HepG2 (cell line): ENCODE data around the gene USP24. TPM values are rescaled to one million over a fixed set of nuclear protein-coding genes. Genes with fewer than 3 reads are reported as not detected.

Experiments used
- ATAC-seq: fragments of 200-7000 bp; cut with Tn5 transposase; 3 replicates; pipeline ENCODE4 v1.9.1; 2020; ENCODE audit warnings: mild to moderate bottlenecking, moderate library complexity
- BruUV-seq: library from RNA; stranded (reverse); fragments of 400-500 nt; replicated peaks from 2 replicates; lab custom pipeline; 2021; lab: Mats Ljungman, UMichigan
- CTCF ChIA-PET: fragments of 300-600 bp; formaldehyde crosslinking; extraction: SDS; loops from one replicate; lab custom pipeline; 2021; ENCODE audit warnings: low total read pairs, inconsistent platforms, low intra/inter-chr PET ratio; lab: Yijun Ruan, JAX
- POLR2A ChIA-PET: fragments of 350-600 bp; sonication (Branson Sonifier 250); formaldehyde crosslinking; loops from one replicate; lab custom pipeline; 2020; ENCODE audit warnings: antibody characterized with exemption, inconsistent platforms; lab: Yijun Ruan, JAX
- DNase-seq: peaks from one replicate; pipeline ENCODE4 v3.0.0-alpha.2; 2015; ENCODE audit warnings: low spot score
- FAIRE-seq: peaks from 3 replicates; lab custom pipeline; 2011; peaks lifted over from hg19 to GRCh38; lab: Jason Lieb, UNC
- H2AFZ ChIP-seq: one replicate; pipeline ENCODE4 v1.6.1; 2011; ENCODE audit warnings: low read length, inconsistent platforms
- H3K27ac ChIP-seq: fragments of 300-600 bp; 3 replicates; pipeline ENCODE4 v1.8.0; 2011; ENCODE audit warnings: mixed run types, mild to moderate bottlenecking, mixed read lengths, low read length, inconsistent platforms; ENCODE audit not compliant: insufficient read depth; ENCODE audit errors: extremely low read length
- H3K27me3 ChIP-seq, 2 experiments: fragments of 200-600 bp in 1 of 2; 2 replicates in 1 of 2; 3 replicates in 1 of 2; pipeline versions ENCODE4 v1.6.0 to v1.8.0; 2011; ENCODE audit warnings: low read length in 2 of 2, mild to moderate bottlenecking in 2 of 2, moderate library complexity in 2 of 2, inconsistent platforms in 1 of 2; ENCODE audit not compliant: insufficient read depth in 2 of 2, control insufficient read depth in 1 of 2
- H3K36me3 ChIP-seq, 2 experiments: fragments of 200-600 bp in 1 of 2; replicated peaks in 1 of 2; 2 replicates in 1 of 2; 3 replicates in 1 of 2; pipeline versions ENCODE4 v1.5.1 to v1.8.0; 2011; ENCODE audit warnings: low read length in 2 of 2, inconsistent platforms in 1 of 2; ENCODE audit not compliant: insufficient read depth in 2 of 2, control insufficient read depth in 1 of 2
- H3K4me1 ChIP-seq: 2 replicates; pipeline ENCODE4 v1.5.1; 2012; ENCODE audit warnings: low read length, inconsistent platforms; ENCODE audit not compliant: insufficient read depth
- H3K4me2 ChIP-seq: 2 replicates; pipeline ENCODE4 v1.6.0; 2011; ENCODE audit warnings: low read depth, low read length, inconsistent platforms
- H3K4me3 ChIP-seq, 3 experiments: fragments of 200-600 bp in 1 of 3; sonication (generic), shearing (Covaris generic) in 1 of 3; replicated peaks in 1 of 3; 2 replicates each; pipeline ENCODE4 v1.5.1; 2011 to 2016; ENCODE audit warnings: low read length in 3 of 3, inconsistent platforms in 2 of 3, low read depth in 2 of 3, mild to moderate bottlenecking in 2 of 3, control low read depth in 1 of 3, mixed read lengths in 1 of 3; ENCODE audit not compliant: insufficient read depth in 1 of 3
- H3K79me2 ChIP-seq: one replicate; pipeline ENCODE4 v1.6.1; 2011; ENCODE audit warnings: low read length, inconsistent platforms; ENCODE audit not compliant: insufficient read depth
- H3K9ac ChIP-seq: 2 replicates; pipeline ENCODE4 v1.6.0; 2011; ENCODE audit warnings: mild to moderate bottlenecking, low read depth, low read length, inconsistent platforms; ENCODE audit not compliant: insufficient read depth
- H3K9me3 ChIP-seq: 2 replicates; pipeline ENCODE4 v1.5.1; 2012; ENCODE audit warnings: mild to moderate bottlenecking, low read length
- H4K20me1 ChIP-seq: 2 replicates; pipeline ENCODE4 v1.6.0; 2011; ENCODE audit warnings: inconsistent platforms, mild to moderate bottlenecking, low read length, moderate library complexity; ENCODE audit not compliant: insufficient read depth
- CEBPB ChIP-seq: IDR thresholded peaks from 2 replicates; pipeline ENCODE4 v1.6.1; 2011; ENCODE audit warnings: low read depth, low read length, improper control_type of control experiment, borderline replicate concordance
- CEBPG ChIP-seq: IDR thresholded peaks from 2 replicates; pipeline ENCODE4 v1.6.1; 2016
- NFE2 ChIP-seq: sonication (generic); formaldehyde crosslinking; IDR thresholded peaks from 2 replicates; pipeline ENCODE4 v1.4.0; 2020; ENCODE audit warnings: missing genetic modification reagents
- SP140L ChIP-seq: sonication (generic); formaldehyde crosslinking; IDR thresholded peaks from 2 replicates; pipeline ENCODE4 v1.4.0; 2020; ENCODE audit warnings: missing genetic modification reagents, borderline replicate concordance
- SP5 ChIP-seq: IDR thresholded peaks from 2 replicates; pipeline ENCODE4 v1.6.1; 2016; ENCODE audit warnings: low read depth, borderline replicate concordance
- ZNF362 ChIP-seq: sonication (generic); formaldehyde crosslinking; IDR thresholded peaks from 2 replicates; pipeline ENCODE4 v1.4.0; 2020; ENCODE audit warnings: missing genetic modification reagents, mild to moderate bottlenecking, borderline replicate concordance
- ZNF441 ChIP-seq: sonication (generic); formaldehyde crosslinking; IDR thresholded peaks from 2 replicates; pipeline ENCODE4 v1.7.0; 2021; ENCODE audit warnings: missing genetic modification reagents, borderline replicate concordance
- ZUFSP ChIP-seq: sonication (generic); formaldehyde crosslinking; IDR thresholded peaks from 2 replicates; pipeline ENCODE4 v1.9.0; 2021; ENCODE audit warnings: missing genetic modification reagents, mild to moderate bottlenecking, borderline replicate concordance
- WGBS: methylation state at CpG from one replicate; pipeline ENCODE4 v1.1.6; 2017; ENCODE audit warnings: low lambda C conversion rate; 5-methylcytosine and 5-hydroxymethylcytosine counted together
- in situ Hi-C: cut with HindIII; loops from 2 replicates; pipeline ENCODE4 v1.10.0; 2017; ENCODE audit warnings: low pct_unique_long_range_greater_than_20kb; ENCODE audit not compliant: extremely low pct_ligation_motif_present
- intact Hi-C: fragments of 100-400 bp; cut with micrococcal nuclease; formaldehyde crosslinking; loops from one replicate; pipeline ENCODE4 v1.10.0; 2022; ENCODE audit not compliant: unreplicated experiment
- polyA plus RNA-seq, 8 experiments: library from polyadenylated mRNA; depleted of rRNA in 3 of 8; stranded (reverse) in 7 of 8; unstranded in 1 of 8; fragments of >200 nt; fragmentation: Illumina TruSeq in 4 of 8; extraction: Trizol in 4 of 8; gene quantifications; 2 replicates each; pipeline versions ENCODE4 v1.2.1 to v1.2.3, GENCODE V29; 2011 to 2016; ENCODE audit warnings: low read depth in 4 of 8, missing spikeins in 1 of 8, mixed read lengths in 1 of 8; ENCODE audit not compliant: insufficient read depth in 1 of 8
- total RNA-seq, 5 experiments: library from RNA; depleted of rRNA; stranded (reverse); fragments of >200 nt; fragmentation: Illumina TruSeq; extraction: Trizol; gene quantifications; 2 replicates each; pipeline ENCODE4 v1.2.3, GENCODE V29; 2016; ENCODE audit warnings: low read depth in 1 of 5
- TF ChIP-seq, protein P1 (sequence below): sonication (generic); formaldehyde crosslinking; IDR thresholded peaks from 2 replicates; pipeline ENCODE4 v1.5.0; 2020; ENCODE audit warnings: missing genetic modification reagents
- TF ChIP-seq, protein P2 (sequence below): sonication (generic); formaldehyde crosslinking; conservative IDR thresholded peaks from 2 replicates; pipeline ENCODE4 v1.4.0; 2020; ENCODE audit warnings: missing genetic modification reagents

USP24 gene
- total and polyA plus RNA-seq, 2 of the 13 experiments (the other 11 are each of a cell fraction or from before 2014, with no cell fraction given): 18.8 to 47.6 TPM

DNA sequence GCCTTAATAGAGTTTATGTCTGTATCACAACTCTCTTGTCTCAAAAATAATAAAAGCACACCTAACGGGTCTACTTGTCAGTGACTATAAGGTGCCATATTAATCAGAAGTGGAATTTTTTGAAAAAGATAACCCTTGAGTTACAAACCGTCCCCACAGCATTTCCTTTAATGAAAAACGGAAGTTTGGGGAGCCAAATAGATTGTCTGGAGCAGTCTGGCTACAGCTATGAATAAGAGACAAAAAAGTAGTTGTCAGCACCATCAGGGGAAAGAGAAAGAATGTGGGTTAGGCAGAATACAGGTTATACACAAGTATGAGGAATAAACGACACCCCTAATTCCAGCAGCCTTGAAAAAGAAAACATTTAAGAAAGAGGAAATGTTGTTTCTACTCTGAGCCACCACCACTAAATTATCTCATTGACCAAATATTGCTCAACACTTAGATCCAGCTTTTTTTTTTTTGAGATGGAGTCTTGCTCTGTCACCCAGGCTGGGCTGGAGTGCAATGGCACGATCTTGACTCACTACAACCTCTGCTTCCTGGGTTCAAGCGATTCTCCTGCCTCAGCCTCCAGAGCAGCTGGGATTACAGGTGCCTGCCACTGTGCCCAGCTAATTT lies 29.4 kb upstream of the USP24 start:
- ChIA-PET CTCF (no interaction called here), POLR2A (interaction anchor here (1.2 kb wide), 1 partner anchor 29 kb away, joined by 3 read pairs; the partner anchor contains the start of gene USP24)
- Histone ChIP-seq H3K27ac (no peak overlapping the region), H3K79me2 (no peaks in the 10 kb centered on the region), H3K4me3 (no peak overlapping the region), H2AFZ (no peak overlapping the region), H3K9me3 (no peaks in the 10 kb centered on the region), H3K27me3 (peaks cover 0 to 6% of the 10 kb centered on the region in 2 experiments; a peak in 1 of 5 replicates), H3K36me3 (no peaks in the 10 kb centered on the region), H3K4me2 (no peak overlapping the region), H4K20me1 (no peaks in the 10 kb centered on the region), H3K4me1 (peaks cover 21% of the 10 kb centered on the region), H3K9ac (no peak overlapping the region)
- FAIRE-seq (no peak), DNase-seq (peak; percentile 3), ATAC-seq (no peak; the same call in 2 of the 3 replicates)
- WGBS: 32% methylated on average over 6 of the region's 6 CpGs
- in situ Hi-C loops (no loop called here), intact Hi-C loops (no loop called here)
- TF ChIP-seq ZUFSP (no peak), CEBPB (peak; percentile 74), SP140L (CRISPR knock-in tag) (no peak), SP5 (CRISPR knock-in tag) (no peak), CEBPG (peak; percentile 75), ZNF362 (peak; percentile 86; the same call in 1 of the 2 replicates), NFE2 (CRISPR knock-in tag) (no peak), ZNF441 (CRISPR knock-in tag) (0 out of 2 replicates have a peak, but pooled peaks have one; percentile 32)
- TF ChIP-seq, protein P1, sequence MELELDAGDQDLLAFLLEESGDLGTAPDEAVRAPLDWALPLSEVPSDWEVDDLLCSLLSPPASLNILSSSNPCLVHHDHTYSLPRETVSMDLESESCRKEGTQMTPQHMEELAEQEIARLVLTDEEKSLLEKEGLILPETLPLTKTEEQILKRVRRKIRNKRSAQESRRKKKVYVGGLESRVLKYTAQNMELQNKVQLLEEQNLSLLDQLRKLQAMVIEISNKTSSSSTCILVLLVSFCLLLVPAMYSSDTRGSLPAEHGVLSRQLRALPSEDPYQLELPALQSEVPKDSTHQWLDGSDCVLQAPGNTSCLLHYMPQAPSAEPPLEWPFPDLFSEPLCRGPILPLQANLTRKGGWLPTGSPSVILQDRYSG (CRISPR knock-in tag): no peak
- TF ChIP-seq, protein P2, sequence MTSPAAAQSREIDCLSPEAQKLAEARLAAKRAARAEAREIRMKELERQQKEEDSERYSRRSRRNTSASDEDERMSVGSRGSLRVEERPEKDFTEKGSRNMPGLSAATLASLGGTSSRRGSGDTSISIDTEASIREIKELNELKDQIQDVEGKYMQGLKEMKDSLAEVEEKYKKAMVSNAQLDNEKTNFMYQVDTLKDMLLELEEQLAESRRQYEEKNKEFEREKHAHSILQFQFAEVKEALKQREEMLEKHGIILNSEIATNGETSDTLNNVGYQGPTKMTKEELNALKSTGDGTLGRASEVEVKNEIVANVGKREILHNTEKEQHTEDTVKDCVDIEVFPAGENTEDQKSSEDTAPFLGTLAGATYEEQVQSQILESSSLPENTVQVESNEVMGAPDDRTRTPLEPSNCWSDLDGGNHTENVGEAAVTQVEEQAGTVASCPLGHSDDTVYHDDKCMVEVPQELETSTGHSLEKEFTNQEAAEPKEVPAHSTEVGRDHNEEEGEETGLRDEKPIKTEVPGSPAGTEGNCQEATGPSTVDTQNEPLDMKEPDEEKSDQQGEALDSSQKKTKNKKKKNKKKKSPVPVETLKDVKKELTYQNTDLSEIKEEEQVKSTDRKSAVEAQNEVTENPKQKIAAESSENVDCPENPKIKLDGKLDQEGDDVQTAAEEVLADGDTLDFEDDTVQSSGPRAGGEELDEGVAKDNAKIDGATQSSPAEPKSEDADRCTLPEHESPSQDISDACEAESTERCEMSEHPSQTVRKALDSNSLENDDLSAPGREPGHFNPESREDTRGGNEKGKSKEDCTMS (CRISPR knock-in tag): no peak
- no TSS peak for BruUV-seq
